Measurements from ENCODE around the gene FZD8. TPM values are rescaled to one million over a fixed set of nuclear protein-coding genes. Genes with fewer than 3 reads are reported as not detected.

The FZD8 gene, protein sequence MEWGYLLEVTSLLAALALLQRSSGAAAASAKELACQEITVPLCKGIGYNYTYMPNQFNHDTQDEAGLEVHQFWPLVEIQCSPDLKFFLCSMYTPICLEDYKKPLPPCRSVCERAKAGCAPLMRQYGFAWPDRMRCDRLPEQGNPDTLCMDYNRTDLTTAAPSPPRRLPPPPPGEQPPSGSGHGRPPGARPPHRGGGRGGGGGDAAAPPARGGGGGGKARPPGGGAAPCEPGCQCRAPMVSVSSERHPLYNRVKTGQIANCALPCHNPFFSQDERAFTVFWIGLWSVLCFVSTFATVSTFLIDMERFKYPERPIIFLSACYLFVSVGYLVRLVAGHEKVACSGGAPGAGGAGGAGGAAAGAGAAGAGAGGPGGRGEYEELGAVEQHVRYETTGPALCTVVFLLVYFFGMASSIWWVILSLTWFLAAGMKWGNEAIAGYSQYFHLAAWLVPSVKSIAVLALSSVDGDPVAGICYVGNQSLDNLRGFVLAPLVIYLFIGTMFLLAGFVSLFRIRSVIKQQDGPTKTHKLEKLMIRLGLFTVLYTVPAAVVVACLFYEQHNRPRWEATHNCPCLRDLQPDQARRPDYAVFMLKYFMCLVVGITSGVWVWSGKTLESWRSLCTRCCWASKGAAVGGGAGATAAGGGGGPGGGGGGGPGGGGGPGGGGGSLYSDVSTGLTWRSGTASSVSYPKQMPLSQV
- polyA plus RNA-seq, result 0.12 and 1.3 TPM in 2 replicates

GRCh38 chr10:35642035-35642792, at the start of gene FZD8:
TSS of gene FZD8 (minus strand) at chr10:35642296. CDS start at chr10:35641429, 867 bp downstream.

GRCh38 chr10:35605191-35605590, 36.9 kb downstream of the FZD8 start, which contains the start of gene GJD4:
TSS of gene GJD4 (plus strand) at chr10:35605341. CDS start at chr10:35605568, 227 bp downstream.

Other genes with a start within 250 kb of the FZD8 start
- gene GJD4, start 37.0 kb downstream of the FZD8 start, polyA plus RNA-seq, result not detected in 2 replicates